Measurements from ENCODE around the gene ZBTB33.

The ZBTB33 gene

GRCh38 chrX:120293015-120293414 is 42.4 kb downstream of the ZBTB33 start:
- no peaks in the 10 kb centered on the region for H4K20me1 ChIP-seq (ENCODE audit: insufficient read depth, low read length)
- H3K9me3 ChIP-seq (ENCODE audit: insufficient read depth, low read length), result no peaks in the 10 kb centered on the region
- H3K4me1 ChIP-seq (ENCODE audit: low read length), result no peaks in the 10 kb centered on the region; the same call in 1 of the 2 replicates
- H3K79me2 ChIP-seq (ENCODE audit: low read length), result no peaks in the 10 kb centered on the region
- H3K27me3 ChIP-seq (ENCODE audit: low read depth, low read length), result no peaks in the 10 kb centered on the region
- no peak overlapping the region for H3K27ac ChIP-seq (ENCODE audit: low read length)
- no peak overlapping the region for H3K4me2 ChIP-seq (ENCODE audit: low read length)
- H3K9ac ChIP-seq (ENCODE audit: low read length), result no peak overlapping the region
- TF ChIP-seq CTCF (IDR thresholded peaks at IDR 0.05; ENCODE audit: low read depth, low read length) (no peak), EZH2phosphoT487 (IDR thresholded peaks at IDR 0.05; ENCODE audit: low read depth) (no peak)
- H3K36me3 ChIP-seq (replicated peaks; ENCODE audit: low read depth, low read length), result no peaks in the 10 kb centered on the region
- no peak overlapping the region for H3K4me3 ChIP-seq (ENCODE audit: low read length)
- H2AFZ ChIP-seq (ENCODE audit: low read depth, low read length), result no peak overlapping the region

- TF ChIP-seq CTCF (IDR thresholded peaks at IDR 0.05; ENCODE audit: low read depth, low read length) (no peak), EZH2phosphoT487 (IDR thresholded peaks at IDR 0.05; ENCODE audit: low read depth) (no peak)
- Histone ChIP-seq H3K4me1 (ENCODE audit: low read length) (no peaks in the 10 kb centered on the region), H2AFZ (ENCODE audit: low read depth, low read length) (no peak overlapping the region)
These were observed 44.0 kb downstream of the ZBTB33 start for GRCh38 chrX:120294651-120295050.

GRCh38 chrX:120297923-120298322 is 47.3 kb downstream of the ZBTB33 start:
- no peaks in the 10 kb centered on the region for H3K36me3 ChIP-seq (replicated peaks; ENCODE audit: low read depth, low read length)
- H3K4me2 ChIP-seq (ENCODE audit: low read length), result no peak overlapping the region
- TF ChIP-seq CTCF (IDR thresholded peaks at IDR 0.05; ENCODE audit: low read depth, low read length) (no peak), EZH2phosphoT487 (IDR thresholded peaks at IDR 0.05; ENCODE audit: low read depth) (no peak)
- H3K27me3 ChIP-seq (ENCODE audit: low read depth, low read length), result no peaks in the 10 kb centered on the region
- no peaks in the 10 kb centered on the region for H3K79me2 ChIP-seq (ENCODE audit: low read length)
- no peak overlapping the region for H3K4me3 ChIP-seq (ENCODE audit: low read length)
- no peaks in the 10 kb centered on the region for H4K20me1 ChIP-seq (ENCODE audit: insufficient read depth, low read length)
- no peak overlapping the region for H3K27ac ChIP-seq (ENCODE audit: low read length)
- H3K9ac ChIP-seq (ENCODE audit: low read length), result no peak overlapping the region
- peaks cover 21% of the 10 kb centered on the region for H3K4me1 ChIP-seq (ENCODE audit: low read length)
- no peak overlapping the region for H2AFZ ChIP-seq (ENCODE audit: low read depth, low read length)
- H3K9me3 ChIP-seq (ENCODE audit: insufficient read depth, low read length), result no peaks in the 10 kb centered on the region

More at GRCh38 chrX:120294651-120295050, 44.0 kb downstream of the ZBTB33 start:
- Histone ChIP-seq H3K36me3 (replicated peaks; ENCODE audit: low read depth, low read length) (no peaks in the 10 kb centered on the region), H3K27ac (ENCODE audit: low read length) (no peak overlapping the region), H3K27me3 (ENCODE audit: low read depth, low read length) (no peaks in the 10 kb centered on the region), H3K4me2 (ENCODE audit: low read length) (no peak overlapping the region), H3K79me2 (ENCODE audit: low read length) (no peaks in the 10 kb centered on the region), H3K4me3 (ENCODE audit: low read length) (no peak overlapping the region), H3K9ac (ENCODE audit: low read length) (no peak overlapping the region), H4K20me1 (ENCODE audit: insufficient read depth, low read length) (no peaks in the 10 kb centered on the region), H3K9me3 (ENCODE audit: insufficient read depth, low read length) (no peaks in the 10 kb centered on the region)

GRCh38 chrX:120299928-120300327 is 49.3 kb downstream of the ZBTB33 start:
- Histone ChIP-seq H3K36me3 (replicated peaks; ENCODE audit: low read depth, low read length) (no peaks in the 10 kb centered on the region), H3K27ac (ENCODE audit: low read length) (no peak overlapping the region), H3K27me3 (ENCODE audit: low read depth, low read length) (no peaks in the 10 kb centered on the region), H3K9ac (ENCODE audit: low read length) (no peak overlapping the region), H3K4me1 (ENCODE audit: low read length) (peaks cover 40% of the 10 kb centered on the region), H3K79me2 (ENCODE audit: low read length) (no peaks in the 10 kb centered on the region), H3K4me2 (ENCODE audit: low read length) (no peak overlapping the region), H3K4me3 (ENCODE audit: low read length) (no peak overlapping the region), H3K9me3 (ENCODE audit: insufficient read depth, low read length) (no peaks in the 10 kb centered on the region), H4K20me1 (ENCODE audit: insufficient read depth, low read length) (no peaks in the 10 kb centered on the region), H2AFZ (ENCODE audit: low read depth, low read length) (no peak overlapping the region)
- peak; percentile 39 for TF ChIP-seq CTCF (IDR thresholded peaks at IDR 0.05; ENCODE audit: low read depth, low read length)
- TF ChIP-seq EZH2phosphoT487 (IDR thresholded peaks at IDR 0.05; ENCODE audit: low read depth), result no peak

Data from OCI-LY3 (cell line).